SK-N-SH (cell line): ENCODE data around the gene SMCHD1. TPM values are rescaled to one million over a fixed set of nuclear protein-coding genes. Genes with fewer than 3 reads are reported as not detected.

Experiments
- CTCF ChIA-PET: fragments of 300-600, 350-600 bp; formaldehyde crosslinking; extraction: SDS; loops from one replicate; lab custom pipeline; 2021; lab: Yijun Ruan, JAX
- POLR2A ChIA-PET: fragments of 350-600 bp; sonication (Branson Sonifier 250); formaldehyde crosslinking; extraction: SDS; loops from one replicate; lab custom pipeline; 2020; ENCODE audit warnings: antibody characterized with exemption, inconsistent platforms; lab: Yijun Ruan, JAX
- DNase-seq: peaks from one replicate; pipeline ENCODE4 v3.0.0; 2012
- H2AFZ ChIP-seq: fragments of 200-600 bp; sonication (generic); 2 replicates; pipeline ENCODE4 v1.8.1; 2016; ENCODE audit warnings: antibody characterized with exemption, mild to moderate bottlenecking, low read depth
- H3F3A ChIP-seq: fragments of 200-600 bp; sonication (generic); replicated peaks from 2 replicates; pipeline ENCODE3; 2016; ENCODE audit warnings: antibody characterized with exemption, mild to moderate bottlenecking; ENCODE audit not compliant: insufficient read depth
- H3K27ac ChIP-seq, 2 experiments: fragments of 200-500 bp in 1 of 2; fragments of 200-600 bp in 1 of 2; sonication (Bioruptor generic) in 1 of 2; sonication (generic), shearing (Covaris generic) in 1 of 2; 2 replicates each; pipeline versions ENCODE4 v1.5.1 to v1.6.1; 2014 to 2016; ENCODE audit warnings: low read depth in 2 of 2, inconsistent platforms in 1 of 2, low read length in 1 of 2, mild to moderate bottlenecking in 1 of 2, mixed read lengths in 1 of 2
- H3K27me3 ChIP-seq: fragments of 200-600 bp; sonication (generic), shearing (Covaris generic); 2 replicates; pipeline ENCODE4 v1.6.1; 2016; ENCODE audit warnings: mixed run types; ENCODE audit not compliant: insufficient read depth
- H3K36me3 ChIP-seq, 2 experiments: fragments of 200-500 bp in 1 of 2; fragments of 200-600 bp in 1 of 2; sonication (Bioruptor generic) in 1 of 2; sonication (generic) in 1 of 2; replicated peaks in 1 of 2; 2 replicates each; pipeline versions ENCODE3 to v1.5.1; 2014 to 2016; ENCODE audit warnings: low read length in 1 of 2, mild to moderate bottlenecking in 1 of 2; ENCODE audit not compliant: insufficient read depth in 2 of 2, control insufficient read depth in 1 of 2
- H3K4me1 ChIP-seq, 2 experiments: fragments of 200-500 bp in 1 of 2; fragments of 200-600 bp in 1 of 2; sonication (Bioruptor generic) in 1 of 2; sonication (generic), shearing (Covaris generic) in 1 of 2; 2 replicates each; pipeline versions ENCODE4 v1.5.1 to v1.6.1; 2014 to 2016; ENCODE audit warnings: low read depth in 1 of 2, low read length in 1 of 2, mixed run types in 1 of 2; ENCODE audit not compliant: insufficient read depth in 2 of 2, control insufficient read depth in 1 of 2
- H3K4me2 ChIP-seq: fragments of 200-600 bp; sonication (generic), shearing (Covaris generic); 2 replicates; pipeline ENCODE4 v1.6.1; 2017; ENCODE audit warnings: mixed run types
- H3K4me3 ChIP-seq, 2 experiments: fragments of 200-500 bp in 1 of 2; fragments of 200-600 bp in 1 of 2; sonication (Bioruptor generic) in 1 of 2; sonication (generic), shearing (Covaris generic) in 1 of 2; 2 replicates each; pipeline versions ENCODE4 v1.5.1 to v1.8.1; 2014 to 2016; ENCODE audit warnings: low read depth in 2 of 2, inconsistent platforms in 1 of 2, low read length in 1 of 2, mild to moderate bottlenecking in 1 of 2, mixed read lengths in 1 of 2, moderate library complexity in 1 of 2
- H3K79me2 ChIP-seq: fragments of 200-600 bp; sonication (generic); 2 replicates; pipeline ENCODE4 v1.8.1; 2017; ENCODE audit warnings: mild to moderate bottlenecking; ENCODE audit not compliant: insufficient read depth
- H3K9ac ChIP-seq: fragments of 200-600 bp; sonication (generic); 2 replicates; pipeline ENCODE4 v1.6.1; 2017; ENCODE audit warnings: mixed run types
- H3K9me2 ChIP-seq: fragments of 200-600 bp; sonication (generic); 2 replicates; pipeline ENCODE4 v1.6.1; 2017; ENCODE audit warnings: mixed run types
- H3K9me3 ChIP-seq: fragments of 200-600 bp; sonication (generic); 2 replicates; pipeline ENCODE4 v1.6.1; 2017; ENCODE audit warnings: mixed run types, mild to moderate bottlenecking, moderate library complexity
- H4K20me1 ChIP-seq: fragments of 200-600 bp; sonication (generic); 2 replicates; pipeline ENCODE4 v1.6.1; 2017; ENCODE audit warnings: mild to moderate bottlenecking, mixed run types; ENCODE audit not compliant: insufficient read depth
- CTCF ChIP-seq: fragments of 200-600 bp; sonication (generic); IDR thresholded peaks from 2 replicates; pipeline ENCODE4 v1.6.1; 2017; ENCODE audit warnings: antibody characterized with exemption, mild to moderate bottlenecking, moderate library complexity
- ELF1 ChIP-seq: IDR thresholded peaks from 2 replicates; pipeline ENCODE4 v1.4.0; 2012
- GABPA ChIP-seq: IDR thresholded peaks from 2 replicates; pipeline ENCODE4 v1.4.0; 2012; ENCODE audit warnings: low read depth, mild to moderate bottlenecking
- GATA2 ChIP-seq: sonication (generic); formaldehyde crosslinking; IDR thresholded peaks from 2 replicates; pipeline ENCODE4 v1.5.0; 2020; ENCODE audit warnings: mild to moderate bottlenecking, missing genetic modification reagents
- IRF3 ChIP-seq: fragments of 150-350 bp; IDR thresholded peaks from 2 replicates; pipeline ENCODE4 v1.6.1; 2016; ENCODE audit warnings: mild to moderate bottlenecking, low read depth, low read length
- MAX ChIP-seq: IDR thresholded peaks from 2 replicates; pipeline ENCODE4 v1.4.0; 2012; ENCODE audit warnings: low read depth
- MEF2A ChIP-seq: IDR thresholded peaks from 2 replicates; pipeline ENCODE4 v1.4.0; 2012; ENCODE audit warnings: low read depth, borderline replicate concordance
- NRF1 ChIP-seq: IDR thresholded peaks from 2 replicates; pipeline ENCODE4 v1.6.1; 2012; ENCODE audit warnings: low read depth, mild to moderate bottlenecking, low read length
- POLR2AphosphoS5 ChIP-seq: IDR thresholded peaks from 2 replicates; pipeline ENCODE4 v1.6.1; 2012; ENCODE audit warnings: low read depth, low read length
- RXRA ChIP-seq: IDR thresholded peaks from 2 replicates; pipeline ENCODE4 v1.4.0; 2012; ENCODE audit warnings: low read depth, mild to moderate bottlenecking, borderline replicate concordance
- SIN3A ChIP-seq: IDR thresholded peaks from 2 replicates; pipeline ENCODE4 v1.6.1; 2012; ENCODE audit warnings: low read depth, mild to moderate bottlenecking, low read length, moderate library complexity, borderline replicate concordance
- TAF1 ChIP-seq: IDR thresholded peaks from 2 replicates; pipeline ENCODE4 v1.6.1; 2012; ENCODE audit warnings: low read depth, mild to moderate bottlenecking, low read length, moderate library complexity, borderline replicate concordance
- TCF12 ChIP-seq: IDR thresholded peaks from 2 replicates; pipeline ENCODE4 v1.4.0; 2012
- USF1 ChIP-seq: IDR thresholded peaks from 2 replicates; pipeline ENCODE4 v1.4.0; 2012; ENCODE audit warnings: low read depth, borderline replicate concordance
- YY1 ChIP-seq: IDR thresholded peaks from 2 replicates; pipeline ENCODE4 v1.4.0; 2012; ENCODE audit warnings: low read depth, mild to moderate bottlenecking
- WGBS: methylation state at CpG from one replicate; pipeline ENCODE4 v1.1.6; 2017; ENCODE audit warnings: low lambda C conversion rate; 5-methylcytosine and 5-hydroxymethylcytosine counted together
- polyA plus RNA-seq, 3 experiments: library from polyadenylated mRNA; depleted of rRNA; stranded (reverse); fragments of >200 nt; gene quantifications; 2 replicates each; pipeline ENCODE4 v1.2.3, GENCODE V29; 2012
- TF ChIP-seq, protein P1 (sequence below): IDR thresholded peaks from 2 replicates; pipeline ENCODE4; 2012
- TF ChIP-seq, protein P2 (sequence below): IDR thresholded peaks from 2 replicates; pipeline ENCODE4 v1.4.0; 2012; ENCODE audit warnings: low read depth, borderline replicate concordance

SMCHD1 gene
- polyA plus RNA-seq, 1 of the 3 experiments (the other 2 are of a cell fraction) = 8.9 TPM

GRCh38 chr18:2845172-2845571 is 189.6 kb downstream of the SMCHD1 start:
- Histone ChIP-seq H3K9me2 (no peaks in the 10 kb centered on the region), H3K4me2 (no peak overlapping the region), H3K9ac (no peak overlapping the region), H3K4me3 (no peak overlapping the region), H3K4me1 (no peaks in the 10 kb centered on the region; a peak in 1 of 4 replicates), H3K36me3 (no peaks in the 10 kb centered on the region), H3F3A (no peaks in the 10 kb centered on the region), H3K79me2 (no peaks in the 10 kb centered on the region), H3K9me3 (no peaks in the 10 kb centered on the region), H2AFZ (no peak overlapping the region), H3K27ac (no peak overlapping the region), H4K20me1 (no peaks in the 10 kb centered on the region), H3K27me3 (peaks cover 67% of the 10 kb centered on the region)
- no peak for TF ChIP-seq YY1
- TF ChIP-seq USF1 = no peak
- TF ChIP-seq, protein P1, sequence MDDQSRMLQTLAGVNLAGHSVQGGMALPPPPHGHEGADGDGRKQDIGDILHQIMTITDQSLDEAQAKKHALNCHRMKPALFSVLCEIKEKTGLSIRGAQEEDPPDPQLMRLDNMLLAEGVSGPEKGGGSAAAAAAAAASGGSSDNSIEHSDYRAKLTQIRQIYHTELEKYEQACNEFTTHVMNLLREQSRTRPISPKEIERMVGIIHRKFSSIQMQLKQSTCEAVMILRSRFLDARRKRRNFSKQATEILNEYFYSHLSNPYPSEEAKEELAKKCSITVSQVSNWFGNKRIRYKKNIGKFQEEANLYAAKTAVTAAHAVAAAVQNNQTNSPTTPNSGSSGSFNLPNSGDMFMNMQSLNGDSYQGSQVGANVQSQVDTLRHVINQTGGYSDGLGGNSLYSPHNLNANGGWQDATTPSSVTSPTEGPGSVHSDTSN = no peak
- 65% methylated on average over 4 of the region's 4 CpGs for WGBS
- DNase-seq = no peak
- ChIA-PET POLR2A (no interaction called here), CTCF (no interaction called here)

DNA sequence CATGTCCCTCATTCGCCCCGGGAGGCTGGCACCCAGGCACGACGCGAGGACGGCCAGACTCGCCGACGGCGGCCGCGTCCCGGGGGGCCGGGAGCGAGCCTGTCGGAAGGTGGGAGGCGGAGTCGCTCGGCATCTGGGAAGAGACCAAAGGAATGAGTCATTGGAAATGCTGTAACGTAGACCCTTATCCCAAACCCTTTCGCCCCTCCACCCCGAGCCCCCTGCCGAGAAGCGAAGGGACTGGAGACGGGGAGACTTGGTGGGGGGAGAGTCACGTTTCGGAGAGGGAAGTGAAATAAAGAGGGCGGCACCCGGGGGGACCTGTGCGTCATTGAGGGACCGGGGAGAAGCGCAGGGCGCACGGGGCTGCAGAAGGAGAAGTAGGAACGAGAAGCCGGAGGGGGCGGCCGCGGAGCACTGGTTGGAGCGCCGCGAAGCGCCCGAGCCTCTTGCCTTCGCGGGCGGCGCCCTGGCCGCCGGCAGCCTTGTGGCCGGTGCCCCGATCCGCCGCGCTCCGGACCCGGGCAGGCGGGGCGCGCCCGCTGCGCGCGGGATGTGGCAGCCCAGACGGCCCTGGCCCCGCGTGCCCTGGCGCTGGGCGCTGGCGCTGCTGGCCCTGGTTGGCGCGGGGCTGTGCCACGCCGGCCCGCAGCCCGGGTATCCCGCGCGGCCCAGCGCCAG is 191.2 kb downstream of the SMCHD1 start, which contains the start of gene EMILIN2:
EMILIN2 (plus strand) TSS at position 371 of the 681 bp plus-strand sequence; CDS start at position 554, 183 bp downstream.
- Histone ChIP-seq H3K36me3 (no peaks in the 10 kb centered on the region), H3K27me3 (peaks cover 56% of the 10 kb centered on the region), H2AFZ (peak within 1 kb of the TSS; percentile 77), H3K4me1 (no peaks in the 10 kb centered on the region; a peak in 1 of 4 replicates), H3K79me2 (no peaks in the 10 kb centered on the region), H3K9me3 (no peaks in the 10 kb centered on the region), H3F3A (no peaks in the 10 kb centered on the region), H4K20me1 (no peaks in the 10 kb centered on the region), H3K9ac (no peak within 1 kb of the TSS), H3K27ac (no peak within 1 kb of the TSS), H3K9me2 (no peaks in the 10 kb centered on the region), H3K4me3 (peak within 1 kb of the TSS; percentile 14 to 49), H3K4me2 (peak within 1 kb of the TSS; percentile 82)
- 5% methylated on average over 23 of the region's 80 CpGs for WGBS
- TF ChIP-seq IRF3 = no peak
- TF ChIP-seq GABPA = no peak
- no peak for TF ChIP-seq MEF2A
- TF ChIP-seq USF1 = no peak
- TF ChIP-seq, protein P1 = no peak
- TF ChIP-seq SIN3A = no peak
- no peak for TF ChIP-seq POLR2AphosphoS5
- TF ChIP-seq CTCF = no peak
- no peak for TF ChIP-seq MAX
- TF ChIP-seq, protein P2, sequence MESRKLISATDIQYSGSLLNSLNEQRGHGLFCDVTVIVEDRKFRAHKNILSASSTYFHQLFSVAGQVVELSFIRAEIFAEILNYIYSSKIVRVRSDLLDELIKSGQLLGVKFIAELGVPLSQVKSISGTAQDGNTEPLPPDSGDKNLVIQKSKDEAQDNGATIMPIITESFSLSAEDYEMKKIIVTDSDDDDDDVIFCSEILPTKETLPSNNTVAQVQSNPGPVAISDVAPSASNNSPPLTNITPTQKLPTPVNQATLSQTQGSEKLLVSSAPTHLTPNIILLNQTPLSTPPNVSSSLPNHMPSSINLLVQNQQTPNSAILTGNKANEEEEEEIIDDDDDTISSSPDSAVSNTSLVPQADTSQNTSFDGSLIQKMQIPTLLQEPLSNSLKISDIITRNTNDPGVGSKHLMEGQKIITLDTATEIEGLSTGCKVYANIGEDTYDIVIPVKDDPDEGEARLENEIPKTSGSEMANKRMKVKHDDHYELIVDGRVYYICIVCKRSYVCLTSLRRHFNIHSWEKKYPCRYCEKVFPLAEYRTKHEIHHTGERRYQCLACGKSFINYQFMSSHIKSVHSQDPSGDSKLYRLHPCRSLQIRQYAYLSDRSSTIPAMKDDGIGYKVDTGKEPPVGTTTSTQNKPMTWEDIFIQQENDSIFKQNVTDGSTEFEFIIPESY = no peak
- no peak for TF ChIP-seq RXRA
- no peak for TF ChIP-seq TAF1
- TF ChIP-seq NRF1 = no peak
- no peak for TF ChIP-seq GATA2 (CRISPR knock-in tag)
- no peak for TF ChIP-seq TCF12
- no peak for TF ChIP-seq YY1
- TF ChIP-seq ELF1 = no peak
- CTCF ChIA-PET = no interaction called here
- peak; percentile 63 for DNase-seq
- POLR2A ChIA-PET = no interaction called here
